Neuronal stem cell (in vitro differentiated cells): Measurements from ENCODE around the gene SPOCK1.

ENCODE experiments used
- DNase-seq: peaks from one replicate; pipeline ENCODE4 v3.0.0-alpha.2; 2013; ENCODE audit warnings: low spot score
- H2AFZ ChIP-seq: one replicate; pipeline ENCODE4 v1.6.1; 2013; ENCODE audit warnings: mild to moderate bottlenecking, low read length, inconsistent platforms
- H2AK5ac ChIP-seq: 2 replicates; pipeline ENCODE4 v1.6.1; 2013; ENCODE audit warnings: low read depth, mild to moderate bottlenecking, inconsistent platforms, low read length, moderate library complexity, mixed read lengths
- H2BK120ac ChIP-seq: 2 replicates; pipeline ENCODE4 v1.6.1; 2013; ENCODE audit warnings: low read depth, mild to moderate bottlenecking, inconsistent platforms, low read length, moderate library complexity, mixed read lengths
- H2BK12ac ChIP-seq: one replicate; pipeline ENCODE4 v1.6.1; 2013; ENCODE audit warnings: low read length, inconsistent platforms
- H2BK15ac ChIP-seq: 2 replicates; pipeline ENCODE4 v1.6.1; 2013; ENCODE audit warnings: mild to moderate bottlenecking, low read length, inconsistent platforms, mixed read lengths
- H2BK5ac ChIP-seq: one replicate; pipeline ENCODE4 v1.6.1; 2013; ENCODE audit warnings: inconsistent platforms, mild to moderate bottlenecking, low read length, moderate library complexity
- H3K14ac ChIP-seq: one replicate; pipeline ENCODE4 v1.6.1; 2013; ENCODE audit warnings: low read length, inconsistent platforms
- H3K18ac ChIP-seq: 2 replicates; pipeline ENCODE4 v1.6.1; 2013; ENCODE audit warnings: low read length, inconsistent platforms
- H3K23ac ChIP-seq: 2 replicates; pipeline ENCODE4 v1.6.1; 2013; ENCODE audit warnings: low read depth, mild to moderate bottlenecking, mixed read lengths, low read length, inconsistent platforms; ENCODE audit not compliant: poor library complexity
- H3K27ac ChIP-seq: replicated peaks from 3 replicates; pipeline ENCODE4 v1.5.1; 2013; ENCODE audit warnings: low read length, inconsistent platforms
- H3K27me3 ChIP-seq, 3 experiments: 2 replicates each; pipeline ENCODE4 v1.6.1; 2013; ENCODE audit warnings: low read length in 3 of 3, mild to moderate bottlenecking in 2 of 3, inconsistent platforms in 1 of 3, low read depth in 1 of 3, mixed read lengths in 1 of 3, moderate library complexity in 1 of 3; ENCODE audit not compliant: control insufficient read depth in 3 of 3, insufficient read depth in 3 of 3
- H3K36me3 ChIP-seq, 2 donors: replicated peaks in 1 of 2; 2 replicates each; pipeline ENCODE4 v1.6.1; 2013; ENCODE audit warnings: low read length in 2 of 2; ENCODE audit not compliant: control insufficient read depth in 2 of 2, insufficient read depth in 2 of 2
- H3K4ac ChIP-seq: 2 replicates; pipeline ENCODE4 v1.6.1; 2013; ENCODE audit warnings: inconsistent platforms, mild to moderate bottlenecking, low read length, moderate library complexity
- H3K4me1 ChIP-seq, 2 donors: 1 replicate in 1 of 2; 2 replicates in 1 of 2; pipeline ENCODE4 v1.6.1; 2013; ENCODE audit warnings: low read length in 2 of 2, low read depth in 1 of 2; ENCODE audit not compliant: control insufficient read depth in 2 of 2, insufficient read depth in 1 of 2
- H3K4me2 ChIP-seq: one replicate; pipeline ENCODE4 v1.6.1; 2013; ENCODE audit warnings: mild to moderate bottlenecking, low read length, inconsistent platforms; ENCODE audit not compliant: insufficient read depth, poor library complexity, severe bottlenecking
- H3K4me3 ChIP-seq, 2 donors: 2 replicates each; pipeline ENCODE4 v1.5.1; 2013; ENCODE audit warnings: low read length in 2 of 2, mild to moderate bottlenecking in 2 of 2, inconsistent platforms in 1 of 2, moderate library complexity in 1 of 2
- H3K79me1 ChIP-seq: one replicate; pipeline ENCODE4 v1.6.1; 2013; ENCODE audit warnings: low read depth, mild to moderate bottlenecking, inconsistent platforms, low read length, moderate library complexity
- H3K9ac ChIP-seq: one replicate; pipeline ENCODE4 v1.6.1; 2013; ENCODE audit warnings: mild to moderate bottlenecking, low read depth, low read length, inconsistent platforms; ENCODE audit not compliant: poor library complexity
- H3K9me3 ChIP-seq, 2 donors: replicated peaks in 1 of 2; 2 replicates each; pipeline versions ENCODE3 to v1.6.1; 2013; ENCODE audit warnings: low read length in 2 of 2, mild to moderate bottlenecking in 2 of 2, inconsistent platforms in 1 of 2, low read depth in 1 of 2, mixed read lengths in 1 of 2, moderate library complexity in 1 of 2; ENCODE audit not compliant: control insufficient read depth in 2 of 2, insufficient read depth in 1 of 2
- H4K8ac ChIP-seq: one replicate; pipeline ENCODE4 v1.6.1; 2013; ENCODE audit warnings: low read depth, mild to moderate bottlenecking, inconsistent platforms, low read length, moderate library complexity
- H4K91ac ChIP-seq: one replicate; pipeline ENCODE4 v1.6.1; 2013; ENCODE audit warnings: low read length, low read depth, mild to moderate bottlenecking, inconsistent platforms; ENCODE audit not compliant: poor library complexity
- WGBS, 2 donors: extraction: QIAGEN DNeasy Blood & Tissue Kit; methylation state at CpG; one replicate each; pipeline ENCODE4 v1.1.7; 2013; ENCODE audit warnings: missing lambda C conversion rate in 2 of 2, mixed read lengths in 1 of 2; ENCODE audit not compliant: insufficient read length in 2 of 2, insufficient replicate concordance in 1 of 2; ENCODE audit errors: extremely low coverage in 2 of 2; 5-methylcytosine and 5-hydroxymethylcytosine counted together

The SPOCK1 gene

GRCh38 chr5:137305971-137306602, 193.0 kb downstream of the SPOCK1 start:
- Histone ChIP-seq H3K18ac (no peak overlapping the region), H2AFZ (peak overlapping the region; percentile 3), H3K27me3 (no peaks in the 10 kb centered on the region), H3K4me1 (peaks cover 14 to 19% of the 10 kb centered on the region in 2 donors), H4K8ac (no peak overlapping the region), H3K9ac (no peak overlapping the region), H3K14ac (no peak overlapping the region), H3K4me3 (no peak overlapping the region), H3K36me3 (no peaks in the 10 kb centered on the region), H2BK15ac (no peak overlapping the region), H4K91ac (no peak overlapping the region), H3K23ac (no peak overlapping the region), H3K9me3 (no peaks in the 10 kb centered on the region), H2AK5ac (no peak overlapping the region), H2BK120ac (no peak overlapping the region), H2BK5ac (no peak overlapping the region), H3K4ac (no peak overlapping the region), H3K4me2 (no peak overlapping the region), H2BK12ac (no peak overlapping the region), H3K79me1 (no peaks in the 10 kb centered on the region), H3K27ac (no peak overlapping the region)
- no CpG with 5 or more reads among the region's 8 CpGs for WGBS, 2 donors
- no peak for DNase-seq

- DNase-seq: no peak
Observed at GRCh38 chr5:137304226-137304874, 194.8 kb downstream of the SPOCK1 start.

DNA sequence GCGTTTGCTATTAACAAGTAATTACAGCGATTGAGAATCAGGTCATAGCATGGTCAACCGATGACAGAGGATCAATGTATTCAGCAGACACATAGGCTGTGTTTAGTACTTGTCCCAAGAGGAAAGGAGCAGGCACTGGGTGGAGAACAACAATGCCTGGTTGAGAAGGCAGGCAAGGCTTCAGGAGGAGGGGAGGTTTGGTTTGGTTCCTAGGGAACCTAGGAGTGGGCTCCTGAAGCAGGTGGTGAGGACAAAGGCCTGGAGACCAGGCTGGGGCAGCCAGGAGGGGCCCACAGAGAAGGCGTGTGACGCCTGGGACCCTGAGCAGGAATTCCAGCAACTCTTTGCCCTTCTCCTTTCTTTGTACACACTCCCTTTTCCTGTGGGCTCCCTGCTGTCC, 195.6 kb downstream of the SPOCK1 start:
- WGBS, 2 donors: no CpG with 5 or more reads among the region's 5 CpGs
- H2AK5ac ChIP-seq: no peak overlapping the region
- H3K79me1 ChIP-seq: no peaks in the 10 kb centered on the region
- no peak overlapping the region for H3K14ac ChIP-seq
- no peak overlapping the region for H2BK15ac ChIP-seq
- H3K36me3 ChIP-seq: no peaks in the 10 kb centered on the region
- H3K23ac ChIP-seq: no peak overlapping the region
- H3K4me1 ChIP-seq: peaks cover 13 to 14% of the 10 kb centered on the region in 2 donors
- H3K4ac ChIP-seq: no peak overlapping the region
- no peak for DNase-seq
- no peak overlapping the region for H2BK5ac ChIP-seq
- no peaks in the 10 kb centered on the region for H3K27me3 ChIP-seq
- no peak overlapping the region for H3K27ac ChIP-seq
- H2BK120ac ChIP-seq: no peak overlapping the region
- H4K8ac ChIP-seq: no peak overlapping the region
- H3K4me2 ChIP-seq: no peak overlapping the region
- no peak overlapping the region for H3K4me3 ChIP-seq
- no peak overlapping the region for H4K91ac ChIP-seq
- H3K18ac ChIP-seq: no peak overlapping the region
- no peak overlapping the region for H2BK12ac ChIP-seq
- H3K9ac ChIP-seq: no peak overlapping the region
- peak overlapping the region; percentile 31 for H2AFZ ChIP-seq
- H3K9me3 ChIP-seq: no peaks in the 10 kb centered on the region

More at GRCh38 chr5:137304226-137304874, 194.8 kb downstream of the SPOCK1 start:
- no peak overlapping the region for H3K4ac ChIP-seq
- no peak overlapping the region for H3K27ac ChIP-seq
- no peak overlapping the region for H3K4me3 ChIP-seq
- H3K4me1 ChIP-seq: peaks cover 14 to 16% of the 10 kb centered on the region in 2 donors
- no peak overlapping the region for H2BK15ac ChIP-seq
- no peaks in the 10 kb centered on the region for H3K27me3 ChIP-seq
- no peaks in the 10 kb centered on the region for H3K9me3 ChIP-seq
- no peak overlapping the region for H2AK5ac ChIP-seq
- no peak overlapping the region for H2BK12ac ChIP-seq
- no peak overlapping the region for H2AFZ ChIP-seq
- no peak overlapping the region for H3K23ac ChIP-seq
- no peaks in the 10 kb centered on the region for H3K79me1 ChIP-seq
- H3K9ac ChIP-seq: no peak overlapping the region
- H3K18ac ChIP-seq: peak overlapping the region; percentile 9
- WGBS, 2 donors: no CpG with 5 or more reads among the region's 4 CpGs
- H2BK120ac ChIP-seq: no peak overlapping the region
- no peak overlapping the region for H4K8ac ChIP-seq
- H3K36me3 ChIP-seq: no peaks in the 10 kb centered on the region
- no peak overlapping the region for H3K4me2 ChIP-seq
- no peak overlapping the region for H2BK5ac ChIP-seq
- no peak overlapping the region for H3K14ac ChIP-seq
- H4K91ac ChIP-seq: no peak overlapping the region

DNA sequence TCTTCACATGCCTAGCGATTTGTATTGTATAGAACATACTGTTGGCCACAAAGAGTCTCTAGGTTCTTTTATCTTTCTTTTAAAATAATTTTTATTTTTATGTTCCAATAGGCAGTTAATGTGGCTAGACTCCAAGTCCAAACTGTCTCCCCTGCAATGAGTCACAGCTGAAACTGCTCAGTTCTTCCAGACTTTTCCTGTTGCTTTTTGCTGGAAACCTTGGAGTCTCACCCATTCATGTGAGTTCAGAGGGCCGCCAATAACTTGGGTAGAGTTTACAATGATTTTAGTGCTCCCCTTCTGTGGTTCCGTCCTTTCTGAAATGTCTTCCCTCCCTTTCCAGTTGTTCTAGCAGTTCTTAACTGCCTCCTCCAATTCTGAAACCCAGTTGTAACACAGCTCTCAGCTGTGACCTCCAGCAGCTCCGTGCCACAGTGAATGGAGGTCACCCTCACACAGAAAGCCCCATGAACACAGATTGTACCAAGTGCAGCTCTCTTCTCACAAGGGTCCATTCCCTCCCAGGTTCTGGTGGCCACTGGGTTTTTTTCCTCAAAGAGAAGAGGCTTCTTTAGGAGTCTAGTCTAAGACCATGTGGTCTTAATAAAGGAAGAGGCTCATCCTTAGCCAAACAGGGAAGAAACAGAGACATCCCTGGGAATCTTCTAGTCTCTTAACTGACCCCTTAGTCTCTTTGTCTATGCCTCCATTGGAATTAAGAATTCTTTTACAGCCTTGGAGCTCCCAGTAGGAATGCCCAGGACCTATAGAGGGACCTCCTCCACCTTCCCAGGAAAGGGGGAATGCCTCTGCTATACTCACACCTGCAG, 198.5 kb downstream of the SPOCK1 start:
- H3K27me3 ChIP-seq: no peaks in the 10 kb centered on the region
- DNase-seq: no peak
- no peaks in the 10 kb centered on the region for H3K79me1 ChIP-seq
- H2AK5ac ChIP-seq: no peak overlapping the region
- no peak overlapping the region for H2BK5ac ChIP-seq
- H3K14ac ChIP-seq: no peak overlapping the region
- WGBS, 2 donors: no CpG with 5 or more reads among the region's 4 CpGs
- H4K91ac ChIP-seq: no peak overlapping the region
- H3K4me2 ChIP-seq: no peak overlapping the region
- H3K9ac ChIP-seq: no peak overlapping the region
- H3K9me3 ChIP-seq: no peaks in the 10 kb centered on the region
- no peak overlapping the region for H2BK120ac ChIP-seq
- peaks cover 15 to 17% of the 10 kb centered on the region in 2 donors for H3K4me1 ChIP-seq
- no peak overlapping the region for H3K23ac ChIP-seq
- no peaks in the 10 kb centered on the region for H3K36me3 ChIP-seq
- H3K4me3 ChIP-seq: no peak overlapping the region
- no peak overlapping the region for H4K8ac ChIP-seq
- H2BK12ac ChIP-seq: no peak overlapping the region
- H3K18ac ChIP-seq: no peak overlapping the region
- no peak overlapping the region for H3K27ac ChIP-seq
- no peak overlapping the region for H3K4ac ChIP-seq
- H2BK15ac ChIP-seq: no peak overlapping the region
- no peak overlapping the region for H2AFZ ChIP-seq
